Dermis microvascular lymphatic vessel endothelial cell (primary cell): ENCODE data around the gene KDM6A. TPM values are rescaled to one million over a fixed set of nuclear protein-coding genes. Genes with fewer than 3 reads are reported as not detected.
"Not testable (repeated sequence)": the region's sequence is repeated elsewhere in the genome, so short reads cannot be mapped to it uniquely, and the experiment has no call there.

Experiments
- DNase-seq, 2 donors: peaks; one replicate each; pipeline versions ENCODE4 v3.0.0 to v3.0.0-alpha.2; 2010; ENCODE audit warnings: low read depth in 2 of 2
- total RNA-seq: library from RNA; depleted of rRNA; stranded (reverse); fragments of >200 nt; gene quantifications from 2 replicates; pipeline ENCODE4 v1.2.1, GENCODE V29; 2014

KDM6A gene
- total RNA-seq, 1 donor from 2014 or later, result 18.9 TPM

- not testable (repeated sequence) for DNase-seq
Observed at GRCh38 chrX:45073011-45073410, 200.0 kb downstream of the KDM6A start.

GRCh38 chrX:45077748-45078424 lies 204.9 kb downstream of the KDM6A start:
- no peak for DNase-seq

GRCh38 chrX:45083314-45083713 lies 210.3 kb downstream of the KDM6A start:
- peak; percentile 76 to 79 for DNase-seq

- DNase-seq, result no peak
Observed at GRCh38 chrX:45110494-45110893, 237.5 kb downstream of the KDM6A start.

GRCh38 chrX:45126158-45126557 lies 253.2 kb downstream of the KDM6A start:
- no peak for DNase-seq

- DNase-seq, result no peak
Observed at GRCh38 chrX:45128896-45129454, 256.0 kb downstream of the KDM6A start.

GRCh38 chrX:45133465-45133864 lies 260.5 kb downstream of the KDM6A start:
- DNase-seq, result no peak

- no peak for DNase-seq
Observed at GRCh38 chrX:45134315-45134731, 261.3 kb downstream of the KDM6A start.

GRCh38 chrX:45134775-45135174 lies 261.8 kb downstream of the KDM6A start:
- DNase-seq, result no peak

GRCh38 chrX:45135391-45136075 lies 262.5 kb downstream of the KDM6A start:
- DNase-seq, result not testable (repeated sequence)

- no peak for DNase-seq
Observed at GRCh38 chrX:45137531-45137930, 264.5 kb downstream of the KDM6A start.

GRCh38 chrX:45138525-45138924 lies 265.5 kb downstream of the KDM6A start:
- DNase-seq, result no peak

- no peak for DNase-seq
Observed at GRCh38 chrX:45140812-45141211, 267.8 kb downstream of the KDM6A start.

GRCh38 chrX:45142185-45142584 lies 269.2 kb downstream of the KDM6A start:
- peak in 1 of 2 donors; percentile 4 for DNase-seq

GRCh38 chrX:45143455-45143854 lies 270.5 kb downstream of the KDM6A start:
- no peak for DNase-seq

- no peak for DNase-seq
Observed at GRCh38 chrX:45145492-45146215, 272.7 kb downstream of the KDM6A start.

GRCh38 chrX:45150821-45151220 lies 277.8 kb downstream of the KDM6A start:
- DNase-seq, result no peak

- no peak for DNase-seq
Observed at GRCh38 chrX:45154033-45154360, 281.0 kb downstream of the KDM6A start.

GRCh38 chrX:45154462-45154861 lies 281.5 kb downstream of the KDM6A start:
- DNase-seq, result no peak

- no peak for DNase-seq
Observed at GRCh38 chrX:45157647-45158046, 284.7 kb downstream of the KDM6A start.
